Stimulated activated CD8-positive, alpha-beta memory T cell treated with anti-CD3 and anti-CD28 coated beads, Interleukin-12 subunit alpha, Interleukin-12 subunit beta, amount 100 ng/mL, for 1 hour (primary cell): ENCODE results near the gene HERPUD2.
A peak's percentile ranks its signal among the peaks of the same experiment; 100 is the strongest.

Experiments used
- DNase-seq: peaks from one replicate; pipeline ENCODE4 v3.0.0-alpha.2; 2020; ENCODE audit warnings: low read depth

Gene HERPUD2

GRCh38 chr7:35694784-35695472, at the start of gene HERPUD2:
TSS of gene HERPUD2 (minus strand) at chr7:35695135. CDS start at chr7:35694330, 805 bp downstream.
- DNase-seq = peak; percentile 83

- no peak for DNase-seq
Measured at GRCh38 chr7:35738889-35739288, 44.0 kb upstream of the HERPUD2 start.

GRCh38 chr7:35736725-35737124, 41.8 kb upstream of the HERPUD2 start:
- DNase-seq = no peak

GRCh38 chr7:35735396-35735795, 40.5 kb upstream of the HERPUD2 start:
- no peak for DNase-seq

GRCh38 chr7:35734001-35734483, 39.1 kb upstream of the HERPUD2 start:
- no peak for DNase-seq

- no peak for DNase-seq
Measured at GRCh38 chr7:35731349-35731748, 36.4 kb upstream of the HERPUD2 start.

- no peak for DNase-seq
Measured at GRCh38 chr7:35729061-35729783, 34.3 kb upstream of the HERPUD2 start.

GRCh38 chr7:35728412-35729060, 33.6 kb upstream of the HERPUD2 start:
- DNase-seq = no peak

- DNase-seq = no peak
Measured at GRCh38 chr7:35727571-35727970, 32.6 kb upstream of the HERPUD2 start.

- DNase-seq = no peak
Measured at GRCh38 chr7:35726654-35727053, 31.7 kb upstream of the HERPUD2 start.

GRCh38 chr7:35725280-35725680, 30.3 kb upstream of the HERPUD2 start:
- DNase-seq = peak; percentile 26

- DNase-seq = no peak
Measured at GRCh38 chr7:35723011-35723410, 28.1 kb upstream of the HERPUD2 start.

GRCh38 chr7:35722054-35722849, 27.3 kb upstream of the HERPUD2 start:
- no peak for DNase-seq

- DNase-seq = no peak
Measured at GRCh38 chr7:35721288-35721687, 26.4 kb upstream of the HERPUD2 start.

- no peak for DNase-seq
Measured at GRCh38 chr7:35720849-35721248, 25.9 kb upstream of the HERPUD2 start.

GRCh38 chr7:35720032-35720431, 25.1 kb upstream of the HERPUD2 start:
- DNase-seq = no peak

- DNase-seq = no peak
Measured at GRCh38 chr7:35718047-35718446, 23.1 kb upstream of the HERPUD2 start.

- no peak for DNase-seq
Measured at GRCh38 chr7:35717516-35717915, 22.6 kb upstream of the HERPUD2 start.

- no peak for DNase-seq
Measured at GRCh38 chr7:35717013-35717412, 22.1 kb upstream of the HERPUD2 start.

- no peak for DNase-seq
Measured at GRCh38 chr7:35716038-35716803, 21.3 kb upstream of the HERPUD2 start.

GRCh38 chr7:35714862-35715261, 19.9 kb upstream of the HERPUD2 start:
- DNase-seq = no peak
